GM19397 (cell line): ENCODE results near the gene GOSR1.
"Not testable (repeated sequence)": the region's sequence is repeated elsewhere in the genome, so short reads cannot be mapped to it uniquely, and the experiment has no call there.

Source experiments
- ATAC-seq: cut with Tn5 transposase; IDR thresholded peaks from one replicate; pipeline ENCODE4 v1.9.1; 2021; ENCODE audit warnings: mild to moderate bottlenecking, moderate library complexity; ENCODE audit not compliant: unreplicated experiment

Gene GOSR1

GRCh38 chr17:30560117-30561026 lies 83.2 kb downstream of the GOSR1 start:
- not testable (repeated sequence) for ATAC-seq

GRCh38 chr17:30561766-30562165 lies 84.6 kb downstream of the GOSR1 start:
- not testable (repeated sequence) for ATAC-seq

GRCh38 chr17:30563131-30563904 lies 86.1 kb downstream of the GOSR1 start:
- not testable (repeated sequence) for ATAC-seq

- ATAC-seq, result not testable (repeated sequence)
Observed at GRCh38 chr17:30563905-30564390, 86.7 kb downstream of the GOSR1 start.

GRCh38 chr17:30564422-30565072 lies 87.3 kb downstream of the GOSR1 start:
- ATAC-seq, result not testable (repeated sequence)

GRCh38 chr17:30565073-30565935 lies 88.1 kb downstream of the GOSR1 start:
- ATAC-seq, result no peak

- not testable (repeated sequence) for ATAC-seq
Observed at GRCh38 chr17:30566104-30566503, 88.9 kb downstream of the GOSR1 start.

- not testable (repeated sequence) for ATAC-seq
Observed at GRCh38 chr17:30566516-30567225, 89.5 kb downstream of the GOSR1 start.

GRCh38 chr17:30567231-30568116 lies 90.3 kb downstream of the GOSR1 start:
- no peak for ATAC-seq

- no peak for ATAC-seq
Observed at GRCh38 chr17:30568117-30568430, 90.9 kb downstream of the GOSR1 start.

- ATAC-seq, result not testable (repeated sequence)
Observed at GRCh38 chr17:30569531-30570175, 92.4 kb downstream of the GOSR1 start.

- ATAC-seq, result no peak
Observed at GRCh38 chr17:30570191-30570590, 93.0 kb downstream of the GOSR1 start.

- no peak for ATAC-seq
Observed at GRCh38 chr17:30570596-30571265, 93.5 kb downstream of the GOSR1 start.

- ATAC-seq, result not testable (repeated sequence)
Observed at GRCh38 chr17:30571404-30571803, 94.2 kb downstream of the GOSR1 start.

- ATAC-seq, result no peak
Observed at GRCh38 chr17:30571921-30572320, 94.7 kb downstream of the GOSR1 start.

- not testable (repeated sequence) for ATAC-seq
Observed at GRCh38 chr17:30572651-30573554, 95.7 kb downstream of the GOSR1 start.
